Adipose tissue (tissue), 3 donors: Measurements from ENCODE around the gene NSUN6. TPM values are rescaled to one million over a fixed set of nuclear protein-coding genes. Genes with fewer than 3 reads are reported as not detected.
"Not testable (repeated sequence)": the region's sequence is repeated elsewhere in the genome, so short reads cannot be mapped to it uniquely, and the experiment has no call there.

Experiments
- H3K27ac ChIP-seq: one replicate; pipeline ENCODE4 v1.5.1; 2013; ENCODE audit warnings: low read depth, low read length
- WGBS, 3 donors: extraction: QIAGEN DNeasy Blood & Tissue Kit; methylation state at CpG; one replicate each; pipeline ENCODE4 v1.1.7; 2013; 5-methylcytosine and 5-hydroxymethylcytosine counted together
- polyA plus RNA-seq, 3 donors: library from polyadenylated mRNA; stranded (reverse); fragments of 200-250 nt; gene quantifications; one replicate each; pipeline ENCODE4 v1.2.3, GENCODE V29; 2013
- donor health status: healthy with polysubstance abuse.
- donor health status: Bipolar disorder and iron deficiency.
- donor health status: healthy.

NSUN6 gene
- polyA plus RNA-seq, 3 donors = 4.1 to 7.0 (median 6.3) TPM

GRCh38 chr10:18576586-18576985, 74.8 kb downstream of the NSUN6 start:
- no peak overlapping the region for H3K27ac ChIP-seq
- 96% methylated on average over 6 of the region's 6 CpGs for WGBS, 3 donors

DNA sequence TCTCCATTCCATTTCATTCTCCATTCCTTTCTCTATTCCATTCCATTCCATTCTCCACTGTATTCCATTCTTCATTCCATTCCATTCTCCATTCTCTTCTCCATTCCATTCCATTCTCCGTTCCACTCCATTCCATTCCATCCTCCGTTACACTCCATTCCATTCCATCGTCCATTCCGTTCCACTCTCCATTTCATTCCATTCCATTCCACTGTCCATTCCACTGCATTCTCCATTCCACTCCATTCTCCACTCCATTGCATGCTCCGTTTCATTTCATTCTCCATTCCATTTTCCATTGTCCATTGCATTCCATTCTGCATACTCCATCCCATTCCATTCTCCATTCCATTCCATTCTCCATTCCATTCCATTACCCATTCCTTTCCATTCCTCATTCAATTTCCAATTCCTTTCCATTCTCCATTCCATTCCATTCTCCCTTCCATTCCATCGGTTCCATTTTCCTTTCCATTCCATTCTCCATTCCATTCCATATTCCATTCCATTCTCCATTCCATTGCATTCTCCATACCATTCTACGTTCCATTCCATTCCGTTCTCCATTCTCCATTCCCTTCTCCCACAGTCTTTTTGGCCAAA, 78.3 kb downstream of the NSUN6 start:
- no peak overlapping the region for H3K27ac ChIP-seq
- 84 to 92% (median 92%) methylated on average over 8 of the region's 8 CpGs for WGBS, 3 donors

- WGBS, 3 donors = 96 to 97% (median 96%) methylated on average over 1 of the region's 1 CpG
Observed at GRCh38 chr10:18571780-18572179, 79.6 kb downstream of the NSUN6 start.

GRCh38 chr10:18571076-18571475, 80.3 kb downstream of the NSUN6 start:
- H3K27ac ChIP-seq = no peak overlapping the region

More at GRCh38 chr10:18571780-18572179, 79.6 kb downstream of the NSUN6 start:
- H3K27ac ChIP-seq = no peak overlapping the region

GRCh38 chr10:18570386-18570785, 81.0 kb downstream of the NSUN6 start:
- WGBS, 3 donors = 96 to 100% (median 97%) methylated on average over 2 of the region's 2 CpGs
- H3K27ac ChIP-seq = not testable (repeated sequence)

- H3K27ac ChIP-seq = no peak overlapping the region
- WGBS, 3 donors = 98 to 99% (median 98%) methylated on average over 3 of the region's 3 CpGs
Observed at GRCh38 chr10:18567343-18567856, 84.0 kb downstream of the NSUN6 start.

DNA sequence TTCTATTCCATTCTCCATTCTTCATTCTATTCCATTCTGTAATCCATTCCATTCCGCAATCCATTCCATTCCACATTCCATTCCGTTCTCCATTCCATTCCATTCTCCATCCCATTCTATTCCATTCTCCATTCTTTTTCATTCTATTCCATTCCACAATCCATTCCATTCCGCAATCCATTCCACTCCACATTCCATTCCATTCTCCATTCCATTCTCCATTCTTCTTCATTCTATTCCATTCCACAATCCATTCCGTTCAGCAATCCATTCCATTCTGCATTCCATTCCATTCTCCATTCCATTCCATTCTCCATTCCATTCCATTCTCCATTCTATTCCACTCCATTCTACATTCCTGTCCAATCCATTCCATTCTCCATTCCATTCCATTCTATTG, 85.2 kb downstream of the NSUN6 start:
- no peak overlapping the region for H3K27ac ChIP-seq
- 85 to 97% (median 87%) methylated on average over 4 of the region's 4 CpGs for WGBS, 3 donors

DNA sequence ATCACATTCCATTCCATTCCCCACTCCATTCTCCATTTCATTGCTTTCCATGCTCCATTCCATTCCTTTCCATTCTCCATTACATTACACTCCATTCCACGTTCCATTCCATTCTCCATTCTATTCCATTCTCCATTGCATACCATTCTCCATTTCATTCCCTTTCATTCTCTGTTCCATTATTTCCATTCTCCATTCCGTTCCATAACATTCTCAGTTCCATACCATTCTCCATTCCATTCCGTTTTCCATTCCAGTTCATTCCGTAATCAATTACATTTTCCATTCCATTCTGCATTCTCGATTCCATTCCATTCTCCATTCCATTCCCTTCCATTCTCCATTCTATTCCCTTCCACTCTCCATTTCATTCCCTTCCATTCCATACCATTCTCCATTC, 86.4 kb downstream of the NSUN6 start:
- H3K27ac ChIP-seq = no peak overlapping the region
- WGBS, 3 donors = 97 to 98% (median 98%) methylated on average over 5 of the region's 5 CpGs

GRCh38 chr10:18563003-18563726, 88.2 kb downstream of the NSUN6 start:
- no peak overlapping the region for H3K27ac ChIP-seq
- WGBS, 3 donors = 98 to 99% (median 98%) methylated on average over 6 of the region's 6 CpGs

DNA sequence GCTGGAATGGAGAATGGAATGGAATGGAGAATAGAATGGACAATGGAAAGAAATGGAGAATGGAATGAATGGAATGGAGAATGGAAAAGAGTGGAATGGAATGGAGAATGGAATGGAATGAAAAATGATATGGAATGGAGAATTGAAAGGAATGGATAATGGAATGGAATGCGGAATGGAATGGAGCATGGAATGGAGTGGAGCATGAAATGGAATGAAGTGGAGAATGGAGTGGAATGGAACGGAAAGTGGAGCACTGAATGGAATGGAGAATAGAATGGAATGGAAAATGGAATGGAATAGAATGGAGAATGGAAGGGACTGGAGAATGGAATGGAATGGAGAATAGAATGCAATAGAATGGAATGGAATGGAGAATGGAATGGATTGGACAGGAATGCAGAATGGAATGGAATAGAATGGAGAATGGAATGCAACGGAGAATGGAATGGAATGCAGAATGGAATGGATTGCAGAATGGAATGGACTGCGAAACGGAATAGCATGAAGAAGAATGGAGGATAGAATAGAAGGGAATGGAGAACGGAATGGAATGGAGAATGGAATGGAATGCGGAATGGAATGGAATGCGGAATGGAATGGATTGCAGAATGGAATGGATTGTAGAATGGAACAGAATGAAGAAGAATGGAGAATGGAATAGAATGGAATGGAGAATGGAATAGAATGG, 89.4 kb downstream of the NSUN6 start:
- no peak overlapping the region for H3K27ac ChIP-seq
- 98% methylated on average over 8 of the region's 8 CpGs for WGBS, 3 donors

DNA sequence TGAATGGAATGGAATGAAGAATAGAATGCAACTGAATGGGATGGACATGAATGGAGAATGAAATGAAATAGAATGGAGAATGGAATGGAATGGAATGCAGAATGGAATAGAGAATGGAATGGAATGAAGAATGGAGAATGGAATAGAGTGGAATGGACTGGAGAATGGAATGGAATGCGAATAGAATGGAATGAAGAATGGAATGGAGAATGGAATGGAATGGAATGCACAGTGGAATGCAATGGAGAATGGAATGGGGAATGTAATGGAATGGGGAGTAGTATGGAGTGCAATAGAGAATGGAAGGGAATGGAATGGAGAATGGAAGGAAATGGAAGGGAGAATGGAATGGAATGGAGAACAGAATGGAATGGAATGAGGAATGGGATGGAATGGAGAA, 93.4 kb downstream of the NSUN6 start:
- WGBS, 3 donors = 97 to 100% (median 97%) methylated on average over 1 of the region's 1 CpG
- no peak overlapping the region for H3K27ac ChIP-seq

DNA sequence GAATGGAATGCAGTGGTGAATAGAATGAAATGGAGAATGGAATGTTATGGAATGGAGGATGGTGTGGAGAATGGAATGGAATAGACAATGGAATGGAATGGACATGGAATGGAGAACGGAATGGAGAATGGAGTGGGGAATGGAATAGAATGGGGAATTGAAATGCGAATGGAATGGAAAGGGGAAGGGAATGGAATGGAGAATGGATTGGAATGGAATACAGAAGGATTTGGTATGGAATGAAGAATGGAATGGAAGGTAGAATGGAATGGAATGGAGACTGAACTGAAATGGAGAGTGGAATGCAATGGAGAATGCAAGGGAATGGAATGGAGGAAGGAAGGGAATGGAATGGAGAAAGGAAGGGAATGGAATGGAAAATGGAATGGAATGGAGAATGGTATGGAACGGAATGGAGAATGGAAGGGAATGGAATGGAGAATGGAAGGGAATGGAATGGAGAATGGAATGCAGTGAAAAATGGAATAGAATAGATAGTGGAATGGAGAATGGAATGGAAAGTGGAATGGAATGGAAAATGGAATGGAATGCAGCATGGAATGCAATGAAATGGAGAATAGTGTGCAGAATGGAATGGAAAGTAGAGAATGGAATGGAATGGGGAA, 94.8 kb downstream of the NSUN6 start:
- 96 to 99% (median 98%) methylated on average over 3 of the region's 3 CpGs for whole genome bisulfite sequencing, 3 donors
- H3K27ac ChIP-seq = no peak overlapping the region

DNA sequence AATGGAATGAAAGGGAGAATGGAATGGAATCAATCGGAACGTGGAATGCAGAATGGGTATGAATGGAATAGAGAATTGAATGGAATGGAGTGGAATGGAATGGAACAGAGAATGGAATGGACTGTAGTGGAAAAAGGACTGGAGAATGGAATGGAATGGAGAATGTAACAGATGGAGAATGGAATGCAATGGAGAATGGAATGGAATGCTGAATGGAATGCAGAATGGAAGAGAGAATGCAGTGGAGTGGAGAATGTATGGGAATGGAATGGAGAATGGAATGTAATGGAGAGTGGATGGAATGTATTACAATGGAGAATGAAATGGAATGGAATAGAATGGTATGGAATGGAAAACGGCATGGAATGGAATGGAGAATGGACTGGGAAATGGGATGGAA, 96.9 kb downstream of the NSUN6 start:
- no peak overlapping the region for H3K27ac ChIP-seq
- WGBS, 3 donors = 96 to 99% (median 97%) methylated on average over 3 of the region's 3 CpGs

DNA sequence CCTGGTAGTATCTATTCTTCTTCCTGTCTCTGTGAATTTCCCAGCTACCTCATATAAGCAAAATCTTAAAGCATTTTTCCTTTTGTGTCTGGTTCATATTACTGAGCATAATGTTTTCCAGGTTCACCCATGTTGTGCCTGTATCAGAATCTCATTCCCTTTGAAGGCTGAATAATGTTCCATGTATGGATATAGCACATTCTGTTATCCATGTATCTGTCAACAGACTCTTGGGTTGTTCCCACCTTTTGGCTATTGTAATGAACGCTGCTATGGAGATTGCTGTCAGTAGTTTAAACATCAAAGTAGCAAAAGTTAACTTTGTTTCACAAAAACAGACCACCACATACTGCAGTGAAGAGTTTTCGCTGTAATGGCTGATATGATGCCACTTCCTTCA, 99.9 kb downstream of the NSUN6 start:
- H3K27ac ChIP-seq = no peak overlapping the region
- WGBS, 3 donors = 100% methylated on average over 2 of the region's 2 CpGs

GRCh38 chr10:18549105-18549504, 102.3 kb downstream of the NSUN6 start:
- 82 to 100% (median 96%) methylated on average over 2 of the region's 2 CpGs for WGBS, 3 donors
- H3K27ac ChIP-seq = no peak overlapping the region

DNA sequence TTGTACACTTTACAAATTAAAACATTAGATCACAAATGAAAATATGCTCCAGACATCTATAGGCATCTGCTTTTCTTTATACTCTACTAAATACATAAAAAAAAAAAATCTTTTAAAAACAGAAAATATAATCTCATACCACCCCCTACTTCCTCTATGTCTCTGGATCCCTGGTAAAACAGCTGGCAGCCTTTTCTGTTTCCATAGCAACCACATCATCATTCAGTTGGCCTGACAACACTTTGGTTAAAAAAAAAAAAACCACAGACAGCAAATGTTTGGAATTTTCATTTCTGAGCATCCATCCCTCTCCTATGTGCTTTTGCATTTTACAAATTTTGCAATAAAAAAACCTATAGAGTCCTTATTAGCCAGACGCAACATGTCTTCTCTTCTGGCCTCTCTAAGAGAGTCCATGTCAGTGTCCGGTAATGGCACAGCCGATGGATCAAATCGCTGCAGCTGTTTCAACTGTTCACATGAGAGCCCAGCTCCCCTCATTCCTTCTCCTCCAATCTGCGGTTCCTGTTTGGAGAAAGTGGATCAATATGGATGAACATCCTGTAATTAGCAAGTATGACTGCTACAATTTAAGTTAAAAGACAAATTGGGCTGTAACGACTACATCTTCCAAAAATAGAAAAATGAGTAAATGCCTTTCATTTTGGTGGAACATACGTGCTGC, 105.6 kb downstream of the NSUN6 start:
- H3K27ac ChIP-seq = no peak overlapping the region
- WGBS, 3 donors = 86 to 92% (median 88%) methylated on average over 7 of the region's 7 CpGs

GRCh38 chr10:18542832-18543231, 108.6 kb downstream of the NSUN6 start:
- H3K27ac ChIP-seq = no peak overlapping the region

DNA sequence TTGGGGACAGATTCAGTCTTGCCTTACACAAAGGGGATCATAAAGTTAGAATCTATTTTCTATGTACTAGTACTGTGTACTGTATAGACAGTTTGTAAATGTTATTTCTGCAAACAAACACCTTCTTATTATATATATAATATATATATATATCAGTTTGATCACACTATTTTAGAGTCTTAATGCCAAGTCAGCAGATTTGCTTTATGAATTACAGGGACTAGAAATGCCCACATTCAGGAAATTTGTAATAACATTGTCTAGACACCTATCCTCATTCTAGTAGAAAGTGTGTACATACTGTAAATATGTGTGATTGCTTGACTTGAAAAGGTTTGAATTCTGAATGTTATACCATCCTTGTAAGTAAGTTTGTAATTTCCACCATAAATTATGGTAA, 111.2 kb downstream of the NSUN6 start:
- no peak overlapping the region for H3K27ac ChIP-seq

- no peak overlapping the region for H3K27ac ChIP-seq
- WGBS, 3 donors = 89 to 94% (median 90%) methylated on average over 22 of the region's 22 CpGs
Observed at GRCh38 chr10:18539335-18539734, 112.1 kb downstream of the NSUN6 start.
